ENCODE results near the gene TIAL1. TPM values are rescaled to one million over a fixed set of nuclear protein-coding genes. Genes with fewer than 3 reads are reported as not detected.
"Not testable (repeated sequence)": the region's sequence is repeated elsewhere in the genome, so short reads cannot be mapped to it uniquely, and the experiment has no call there.

Gene TIAL1
- polyA plus RNA-seq, 4 donors = 143 to 194 (median 173) TPM

DNA sequence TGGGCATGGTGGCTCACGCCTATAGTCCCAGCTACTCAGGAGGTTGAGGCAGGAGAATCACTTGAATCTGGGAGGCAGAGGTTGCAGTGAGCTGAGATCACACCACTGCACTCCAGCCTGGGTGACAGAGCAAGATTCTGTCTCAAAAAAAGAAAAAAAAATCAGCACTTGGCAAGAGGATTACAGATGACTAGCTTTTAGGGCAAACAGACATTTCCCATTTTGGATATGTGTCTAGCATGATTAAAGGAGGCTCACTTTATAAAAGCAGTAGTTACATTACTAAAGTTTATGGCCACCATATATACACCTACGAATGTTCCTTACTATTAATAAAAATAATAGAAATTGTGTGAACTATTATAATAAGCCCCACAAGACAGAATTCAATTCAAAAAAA lies 40.7 kb downstream of the TIAL1 start:
- DNase-seq (ENCODE audit: low read depth in 4 of 4, low spot score in 3 of 4) = not testable (repeated sequence)

GRCh38 chr10:119555178-119555784 lies 41.5 kb downstream of the TIAL1 start:
- DNase-seq (ENCODE audit: low read depth in 4 of 4, low spot score in 3 of 4) = no peak

GRCh38 chr10:119550827-119551226 lies 45.9 kb downstream of the TIAL1 start:
- no peak for DNase-seq (ENCODE audit: low read depth in 4 of 4, low spot score in 3 of 4)

- no peak for DNase-seq (ENCODE audit: low read depth in 4 of 4, low spot score in 3 of 4)
Measured at GRCh38 chr10:119549247-119549999, 47.3 kb downstream of the TIAL1 start.

- no peak for DNase-seq (ENCODE audit: low read depth in 4 of 4, low spot score in 3 of 4)
Measured at GRCh38 chr10:119546009-119546408, 50.8 kb downstream of the TIAL1 start.

GRCh38 chr10:119545310-119545709 lies 51.5 kb downstream of the TIAL1 start:
- DNase-seq (ENCODE audit: low read depth in 4 of 4, low spot score in 3 of 4) = no peak

DNA sequence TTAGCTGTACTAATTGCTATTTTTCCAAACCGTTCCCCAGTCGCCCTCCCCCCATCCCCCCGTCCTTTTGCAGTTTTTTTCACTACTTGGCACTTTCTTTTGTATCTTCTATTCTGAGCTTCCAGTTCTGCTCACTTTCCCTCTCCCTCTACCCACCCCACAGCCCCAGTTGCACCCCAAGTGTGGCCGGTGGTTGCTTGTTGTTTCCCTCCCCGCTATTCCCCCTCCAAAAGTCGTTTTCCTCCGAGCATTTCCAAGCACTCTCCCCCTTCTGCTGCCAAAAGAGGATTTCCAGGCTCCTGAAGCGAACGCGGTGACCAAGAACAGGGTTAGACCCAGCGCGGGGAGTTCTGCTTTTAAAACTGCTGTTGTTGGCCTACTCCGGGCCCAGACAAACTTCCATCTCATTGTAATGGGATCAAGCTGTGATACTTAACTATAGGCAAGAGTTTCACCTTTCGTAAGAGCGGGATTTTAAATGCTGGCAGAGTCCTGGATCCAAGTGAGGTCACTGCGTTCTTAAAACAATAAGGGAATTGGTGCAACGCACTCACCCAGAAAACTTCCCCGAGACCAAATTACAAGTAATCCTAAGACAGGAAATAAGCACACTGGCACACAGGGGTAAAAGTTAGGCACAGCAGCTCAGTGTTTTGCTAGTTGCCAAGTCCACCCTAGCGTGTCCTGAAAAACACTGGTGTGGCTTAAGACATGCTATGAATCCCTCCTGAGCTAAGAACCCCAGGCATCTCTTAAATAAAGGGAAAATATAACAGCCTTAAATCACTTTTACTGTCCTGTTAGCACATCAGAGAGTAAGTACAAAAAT lies 52.7 kb downstream of the TIAL1 start:
- DNase-seq (ENCODE audit: low read depth in 4 of 4, low spot score in 3 of 4) = no peak

DNA sequence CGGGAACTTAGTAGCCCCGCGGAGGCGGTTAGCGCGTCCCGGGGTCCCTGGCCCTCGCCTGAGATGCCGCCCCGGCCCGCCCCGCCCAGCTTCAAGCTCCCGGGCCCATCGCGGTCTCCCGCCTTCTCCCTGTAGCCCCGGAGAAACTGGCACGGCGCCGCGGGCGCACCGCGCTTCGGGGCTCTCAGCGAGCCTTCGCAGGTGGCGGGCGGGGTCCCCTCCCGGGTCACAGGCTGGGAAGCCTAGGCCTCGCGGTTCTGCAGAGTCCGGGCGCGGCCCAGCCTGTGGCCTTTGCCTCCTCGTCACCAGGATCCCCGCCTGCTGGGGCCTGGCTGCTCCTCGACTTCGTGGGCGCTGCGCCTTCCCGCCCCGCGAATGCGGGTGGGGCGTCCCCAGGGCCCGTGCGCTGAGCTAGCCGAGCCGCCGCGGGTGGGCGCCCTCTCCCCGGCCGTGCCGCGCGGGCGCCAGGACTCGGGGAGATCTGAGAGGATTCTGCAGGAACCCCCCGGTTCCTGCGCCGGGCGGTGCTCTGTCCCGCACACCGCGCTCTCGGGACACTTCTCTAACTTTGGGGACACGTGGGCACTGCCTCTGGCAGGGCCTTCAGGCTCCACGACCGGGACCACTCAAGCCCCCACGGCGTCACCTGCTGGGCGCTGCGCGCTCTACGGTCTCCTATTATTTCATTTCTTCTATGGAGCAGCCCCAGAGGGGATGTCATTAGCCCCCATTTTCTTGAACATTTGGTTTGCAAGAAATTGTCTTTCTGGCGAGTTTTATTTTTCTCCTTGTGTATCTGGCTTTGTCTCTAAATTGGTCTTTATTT lies 53.6 kb downstream of the TIAL1 start:
- DNase-seq (ENCODE audit: low read depth in 4 of 4, low spot score in 3 of 4) = no peak

- DNase-seq (ENCODE audit: low read depth in 4 of 4, low spot score in 3 of 4) = no peak
Measured at GRCh38 chr10:119542357-119542987, 54.3 kb downstream of the TIAL1 start, which contains the start of gene RGS10. TSS of gene RGS10 (minus strand) at chr10:119542719. CDS start at chr10:119542638, 81 bp downstream.

DNA sequence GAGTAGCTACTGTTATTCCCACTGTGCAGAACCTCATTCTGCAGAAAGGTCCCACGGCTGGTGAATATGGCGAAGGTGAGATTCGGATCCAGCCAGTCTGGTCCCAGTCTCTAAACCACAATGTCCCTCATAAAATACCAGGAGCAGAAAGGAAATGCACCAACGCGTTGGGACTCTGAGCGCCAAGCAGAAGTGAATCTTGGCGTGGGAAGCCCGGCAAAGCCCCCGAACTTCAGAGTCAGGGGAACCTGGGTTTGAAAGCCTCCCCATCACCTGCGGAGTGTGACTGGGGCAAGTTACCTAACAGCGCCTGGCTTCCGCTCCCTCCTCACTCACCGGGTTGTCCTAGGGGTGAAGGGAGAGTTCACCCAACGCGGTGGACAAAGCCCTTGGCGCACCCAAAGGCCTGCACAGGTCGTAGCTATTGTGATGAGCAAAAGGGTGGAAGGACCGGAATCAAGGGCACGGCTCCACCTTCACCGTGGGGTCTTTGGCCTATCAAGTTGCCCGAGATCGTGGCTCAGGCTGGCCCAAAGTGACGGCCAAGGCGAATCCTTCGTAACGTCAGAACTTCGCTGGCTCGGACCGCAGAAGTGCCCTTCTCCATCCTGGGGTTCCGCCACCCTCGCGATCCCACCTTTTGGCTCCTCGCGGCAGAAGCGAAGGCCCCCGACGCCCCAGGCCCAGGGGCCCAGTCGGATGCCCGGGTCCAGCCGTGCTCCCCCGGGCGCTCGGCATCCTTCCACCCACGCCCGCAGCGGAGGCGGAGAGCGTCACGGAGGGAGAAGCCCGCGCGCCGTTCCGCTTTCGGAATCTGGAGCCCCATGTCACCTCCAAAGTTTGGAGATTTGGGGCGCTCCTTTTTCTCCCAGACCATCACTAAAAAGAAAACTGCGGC lies 55.1 kb downstream of the TIAL1 start:
- DNase-seq (ENCODE audit: low read depth in 4 of 4, low spot score in 3 of 4) = no peak

DNA sequence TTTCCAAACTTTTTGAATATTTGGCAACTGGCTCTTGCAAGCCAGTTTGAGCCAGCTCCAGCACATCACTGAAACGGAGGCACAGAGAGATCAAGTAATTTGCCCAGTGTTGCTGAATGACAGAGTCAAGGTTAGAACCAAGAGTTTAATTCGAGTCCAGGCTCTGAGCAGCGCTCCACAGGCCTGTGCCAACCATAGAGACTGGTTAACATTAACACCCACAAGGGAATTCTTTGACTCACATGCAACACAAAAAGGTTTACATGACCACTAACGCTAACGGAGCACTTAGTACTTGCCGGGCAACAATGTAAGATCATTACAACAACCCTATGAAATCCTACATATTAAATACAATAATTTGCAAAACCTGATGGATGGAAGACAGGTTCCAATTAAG lies 55.7 kb downstream of the TIAL1 start:
- no peak for DNase-seq (ENCODE audit: low read depth in 4 of 4, low spot score in 3 of 4)

DNA sequence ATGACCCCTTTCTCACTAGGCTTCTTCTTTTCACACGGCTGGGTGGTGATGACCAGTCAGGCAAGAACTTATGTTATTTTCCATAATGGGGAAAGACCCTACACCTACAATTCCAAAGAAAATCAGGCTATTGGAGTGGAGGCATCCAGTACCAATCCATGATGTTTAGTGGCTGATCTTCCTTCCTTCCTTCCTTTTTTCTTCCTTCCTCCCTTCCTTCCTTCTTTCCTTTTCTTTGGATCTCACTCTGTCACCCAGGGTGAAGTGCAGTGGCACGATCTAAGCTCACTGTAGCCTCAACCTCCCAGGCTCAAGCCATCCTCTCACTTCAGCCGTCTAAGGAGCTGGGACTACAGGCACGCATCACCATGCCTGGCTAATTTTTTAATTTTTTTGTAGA lies 56.7 kb downstream of the TIAL1 start:
- no peak for DNase-seq (ENCODE audit: low read depth in 4 of 4, low spot score in 3 of 4)

GRCh38 chr10:119539359-119539825 lies 57.4 kb downstream of the TIAL1 start:
- no peak for DNase-seq (ENCODE audit: low read depth in 4 of 4, low spot score in 3 of 4)

- no peak for DNase-seq (ENCODE audit: low read depth in 4 of 4, low spot score in 3 of 4)
Measured at GRCh38 chr10:119538632-119539358, 58.0 kb downstream of the TIAL1 start.

- no peak for DNase-seq (ENCODE audit: low read depth in 4 of 4, low spot score in 3 of 4)
Measured at GRCh38 chr10:119537953-119538630, 58.7 kb downstream of the TIAL1 start.

- no peak for DNase-seq (ENCODE audit: low read depth in 4 of 4, low spot score in 3 of 4)
Measured at GRCh38 chr10:119536508-119537025, 60.2 kb downstream of the TIAL1 start.

DNA sequence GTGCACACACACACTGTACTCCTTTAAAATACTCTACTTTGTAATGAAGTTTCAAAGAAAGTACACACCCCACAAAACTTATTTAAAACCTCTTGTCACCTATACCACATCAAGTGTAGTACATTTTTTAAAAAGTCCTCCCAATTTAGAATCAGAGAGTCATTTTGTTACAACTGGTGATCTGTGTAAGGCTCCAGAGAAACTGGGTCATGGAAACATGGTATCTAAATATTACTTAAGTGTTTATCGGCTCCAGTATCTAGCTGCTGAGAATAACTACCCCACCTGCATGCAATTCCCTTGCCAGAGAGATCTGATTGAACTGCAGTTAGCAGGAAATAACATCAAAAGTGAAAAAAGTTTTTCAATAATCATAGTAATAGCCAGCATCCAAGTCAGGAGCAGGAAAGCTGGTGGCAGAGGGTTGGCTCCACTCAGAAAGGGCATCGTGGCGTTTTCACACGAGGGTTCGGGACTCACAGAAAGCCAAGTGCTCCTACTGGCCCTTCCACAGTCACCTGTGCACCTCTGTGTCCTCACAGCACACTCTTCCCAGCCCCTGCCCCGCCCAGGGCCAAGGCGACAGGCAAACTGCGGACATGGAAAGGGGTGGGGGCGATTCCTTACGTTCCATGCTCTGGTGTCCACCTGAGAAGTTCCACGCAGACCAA lies 60.8 kb downstream of the TIAL1 start:
- DNase-seq (ENCODE audit: low read depth in 4 of 4, low spot score in 3 of 4) = no peak
